NCI-H2081 (cell line): ENCODE data around the gene KIF26B.

Experiments used
- DNase-seq, 2 experiments: peaks; one replicate each; lab custom pipeline; 2025; lab: John Stamatoyannopoulos, UW

Gene KIF26B

GRCh38 chr1:245428681-245429080, 273.9 kb downstream of the KIF26B start:
- no peak for DNase-seq

- no peak for DNase-seq
Measured at GRCh38 chr1:245431706-245432105, 276.9 kb downstream of the KIF26B start.

DNA sequence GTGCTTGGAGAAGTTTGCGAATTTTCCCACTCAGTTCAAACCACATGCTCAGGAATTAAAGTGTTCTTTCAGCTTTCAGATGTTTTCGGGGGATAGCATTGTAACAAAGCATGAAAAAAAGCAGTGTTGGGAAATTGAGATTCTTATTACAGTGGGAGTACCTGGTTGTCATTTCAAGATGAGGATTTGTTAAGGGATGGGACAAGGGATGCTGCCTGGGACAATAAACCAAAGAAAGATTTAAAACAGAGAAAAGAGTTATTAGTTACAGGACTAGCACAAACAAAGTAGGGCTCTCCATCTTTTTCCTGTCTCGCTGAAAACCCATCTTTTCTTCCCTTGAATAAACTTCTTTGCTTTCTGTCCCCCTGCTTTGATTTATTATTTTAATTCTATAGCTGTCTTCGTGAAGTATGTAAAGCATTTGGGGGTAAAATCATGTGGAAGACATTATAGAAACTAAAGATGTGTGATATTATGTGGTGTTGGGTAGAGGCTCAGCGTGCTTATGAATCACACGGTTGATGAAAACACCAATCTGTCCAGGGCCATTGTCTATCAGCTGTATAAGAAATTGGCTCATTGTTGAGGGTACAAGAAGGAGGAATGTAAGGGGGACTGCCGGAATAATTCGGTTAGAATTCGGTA, 277.6 kb downstream of the KIF26B start:
- DNase-seq = no peak

- DNase-seq = no peak
Measured at GRCh38 chr1:245433561-245433960, 278.8 kb downstream of the KIF26B start.

DNA sequence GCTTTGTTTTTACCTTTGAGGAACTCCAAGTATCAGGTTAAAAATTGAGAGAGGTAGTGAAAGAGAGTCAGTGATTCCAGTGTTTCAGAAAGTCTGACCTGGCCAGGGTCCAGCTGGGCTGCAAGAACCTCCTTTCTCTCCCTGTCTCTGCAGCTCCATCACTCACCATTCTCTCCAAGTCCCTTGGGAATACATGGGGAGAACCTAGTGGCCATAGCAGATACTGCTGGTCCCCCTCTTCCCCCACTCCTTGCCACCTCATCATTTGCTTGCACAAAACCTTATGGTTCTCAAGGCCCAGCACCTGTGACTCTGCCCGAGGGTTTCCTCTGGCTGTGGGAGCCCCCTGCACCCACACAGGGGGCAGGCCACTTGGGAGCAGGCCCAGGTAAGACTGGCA, 279.5 kb downstream of the KIF26B start:
- DNase-seq = no peak

DNA sequence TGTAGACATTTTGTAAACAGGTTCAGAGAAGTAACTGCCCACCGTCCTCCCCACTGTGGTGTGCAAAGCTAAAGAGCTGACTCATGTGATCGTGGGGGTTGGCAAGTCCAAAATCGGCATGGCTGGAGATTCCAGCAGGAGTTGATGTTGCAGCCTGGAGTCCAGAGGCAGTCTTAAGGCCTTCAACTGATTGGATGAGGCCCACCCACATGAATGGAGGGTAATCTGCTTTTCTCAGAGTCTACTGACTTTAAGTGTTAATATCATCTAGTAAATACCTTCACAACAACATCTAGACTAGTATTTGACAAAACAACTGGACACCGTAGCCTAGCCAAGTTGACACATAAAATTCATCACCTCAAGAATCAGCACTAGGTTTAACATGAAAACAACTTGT, 281.6 kb downstream of the KIF26B start:
- DNase-seq = no peak

DNA sequence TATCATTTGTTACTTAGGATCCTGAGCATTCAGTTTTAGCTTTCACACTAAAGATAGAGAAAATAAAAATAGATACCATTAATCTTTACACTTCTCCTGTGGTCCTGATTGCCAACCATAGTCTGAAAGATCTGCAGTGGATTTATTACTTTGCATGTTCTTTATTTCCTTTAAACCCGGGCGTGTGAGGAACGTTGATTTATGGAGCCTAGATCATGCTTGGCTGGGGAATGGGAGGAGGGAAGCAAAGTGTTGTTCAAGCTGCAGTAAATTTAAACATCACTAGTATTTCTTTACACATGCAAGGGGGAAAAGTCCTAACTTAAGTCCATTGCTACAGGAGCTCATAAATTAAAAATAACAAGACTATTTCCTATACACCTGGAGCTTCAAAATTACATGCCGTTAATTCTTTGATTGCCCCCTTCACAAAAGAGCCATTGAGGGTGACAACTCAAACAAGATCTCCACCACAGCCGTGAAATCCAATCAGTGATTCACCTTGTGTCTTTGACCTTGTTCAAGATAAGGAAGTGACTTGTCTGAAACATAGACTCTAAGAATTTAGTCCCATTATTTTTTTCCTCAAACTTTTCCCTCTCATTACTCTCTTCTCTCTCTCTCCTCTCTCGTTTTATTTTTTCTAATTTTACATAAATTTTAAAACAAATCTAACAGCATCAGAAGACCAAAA, 282.7 kb downstream of the KIF26B start:
- DNase-seq = no peak

- no peak for DNase-seq
Measured at GRCh38 chr1:245440922-245441321, 286.1 kb downstream of the KIF26B start.

- DNase-seq = peak in 1 of 2 experiments; percentile 25
Measured at GRCh38 chr1:245441689-245442088, 286.9 kb downstream of the KIF26B start.

GRCh38 chr1:245444147-245444828, 289.5 kb downstream of the KIF26B start:
- no peak for DNase-seq

DNA sequence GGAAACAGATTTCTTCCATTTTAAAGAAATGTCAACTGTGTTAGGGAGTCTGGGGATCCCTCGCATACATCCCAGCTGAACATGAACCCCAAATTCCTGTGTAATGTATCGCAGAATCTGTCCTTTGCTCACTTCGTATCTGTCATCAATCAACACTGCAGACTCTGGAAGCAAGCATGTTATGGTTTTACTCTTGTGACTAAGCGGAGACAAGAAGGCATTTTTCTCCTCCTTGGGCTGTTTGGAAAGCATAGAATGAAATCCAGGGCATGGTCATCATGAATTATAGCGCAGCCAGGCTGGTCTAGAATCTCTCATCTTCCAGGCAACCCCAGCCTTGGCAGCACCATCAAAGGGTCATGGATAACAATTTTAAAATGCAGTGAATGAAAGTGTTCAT, 290.2 kb downstream of the KIF26B start:
- DNase-seq = no peak

GRCh38 chr1:245448531-245448930, 293.7 kb downstream of the KIF26B start:
- no peak for DNase-seq

GRCh38 chr1:245448975-245449431, 294.2 kb downstream of the KIF26B start:
- DNase-seq = no peak

GRCh38 chr1:245453541-245453940, 298.8 kb downstream of the KIF26B start:
- DNase-seq = no peak

DNA sequence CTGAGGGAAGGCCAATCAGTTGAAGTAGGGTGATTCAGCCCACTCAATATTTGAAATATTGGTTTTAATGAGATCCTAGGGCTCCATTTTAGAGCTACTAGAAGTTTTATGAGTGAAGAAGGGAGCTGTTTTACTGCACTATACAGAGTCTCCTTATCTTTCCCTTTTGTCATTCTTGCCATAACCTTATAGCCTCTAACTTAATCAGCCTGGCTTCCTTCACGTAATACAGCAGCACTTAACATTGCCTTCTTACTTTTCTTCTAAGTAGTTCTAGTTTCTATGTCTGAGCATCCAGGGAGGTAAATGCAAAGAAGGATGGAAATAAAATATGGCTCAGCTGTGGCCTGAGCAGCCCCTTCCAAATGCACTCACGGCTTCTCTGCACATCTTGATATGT, 299.3 kb downstream of the KIF26B start:
- no peak for DNase-seq

GRCh38 chr1:245457562-245457961, 302.8 kb downstream of the KIF26B start:
- DNase-seq = no peak

DNA sequence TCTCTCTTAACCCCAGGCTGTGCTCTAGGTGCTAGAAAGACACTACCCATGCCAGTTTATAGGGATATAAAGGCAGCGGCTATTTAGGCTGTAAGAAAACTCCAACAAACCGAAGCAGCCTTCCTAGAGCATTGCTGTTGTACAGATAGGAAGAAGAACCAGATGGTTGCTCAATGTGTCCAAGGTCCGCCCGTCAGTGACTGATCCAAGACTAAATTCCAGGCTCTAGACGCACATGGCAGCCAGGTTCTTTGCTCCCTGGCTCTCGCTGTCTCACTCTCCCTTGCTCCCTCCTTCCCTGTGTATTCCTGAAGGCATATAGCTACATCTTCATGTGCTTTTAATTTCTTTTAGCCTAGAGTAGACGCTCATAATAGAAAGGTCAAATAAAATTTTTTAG, 303.4 kb downstream of the KIF26B start:
- DNase-seq = no peak

- DNase-seq = peak; percentile 16 to 63
Measured at GRCh38 chr1:245458761-245459174, 304.0 kb downstream of the KIF26B start.

- no peak for DNase-seq
Measured at GRCh38 chr1:245459621-245460020, 304.8 kb downstream of the KIF26B start.

DNA sequence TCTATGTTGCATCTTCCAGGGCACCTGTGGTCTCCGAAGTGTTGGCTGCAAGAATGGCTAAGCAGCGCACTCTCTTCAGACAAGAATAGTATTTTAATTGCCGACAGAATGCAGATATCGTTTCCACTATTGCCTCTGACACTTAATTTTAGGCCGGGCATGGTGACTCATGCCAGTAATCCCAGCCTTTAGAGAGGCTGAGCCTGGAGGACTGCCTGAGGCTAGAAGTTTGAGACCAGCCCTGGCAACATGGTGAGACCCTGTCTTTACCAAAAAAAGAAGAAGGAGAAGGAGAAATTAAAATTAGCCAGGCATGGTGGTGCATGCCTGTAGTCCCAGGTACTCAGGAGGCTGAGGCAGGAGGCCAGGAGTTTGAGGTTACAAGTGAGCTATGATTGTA, 306.9 kb downstream of the KIF26B start:
- DNase-seq = no peak

GRCh38 chr1:245462161-245462560, 307.4 kb downstream of the KIF26B start:
- no peak for DNase-seq

- no peak for DNase-seq
Measured at GRCh38 chr1:245463392-245464165, 308.8 kb downstream of the KIF26B start.
